Measurements from ENCODE around the gene ZNF236. TPM values are rescaled to one million over a fixed set of nuclear protein-coding genes. Genes with fewer than 3 reads are reported as not detected.

ZNF236 gene
- 3.2 and 9.5 TPM in 2 replicates for total RNA-seq

DNA sequence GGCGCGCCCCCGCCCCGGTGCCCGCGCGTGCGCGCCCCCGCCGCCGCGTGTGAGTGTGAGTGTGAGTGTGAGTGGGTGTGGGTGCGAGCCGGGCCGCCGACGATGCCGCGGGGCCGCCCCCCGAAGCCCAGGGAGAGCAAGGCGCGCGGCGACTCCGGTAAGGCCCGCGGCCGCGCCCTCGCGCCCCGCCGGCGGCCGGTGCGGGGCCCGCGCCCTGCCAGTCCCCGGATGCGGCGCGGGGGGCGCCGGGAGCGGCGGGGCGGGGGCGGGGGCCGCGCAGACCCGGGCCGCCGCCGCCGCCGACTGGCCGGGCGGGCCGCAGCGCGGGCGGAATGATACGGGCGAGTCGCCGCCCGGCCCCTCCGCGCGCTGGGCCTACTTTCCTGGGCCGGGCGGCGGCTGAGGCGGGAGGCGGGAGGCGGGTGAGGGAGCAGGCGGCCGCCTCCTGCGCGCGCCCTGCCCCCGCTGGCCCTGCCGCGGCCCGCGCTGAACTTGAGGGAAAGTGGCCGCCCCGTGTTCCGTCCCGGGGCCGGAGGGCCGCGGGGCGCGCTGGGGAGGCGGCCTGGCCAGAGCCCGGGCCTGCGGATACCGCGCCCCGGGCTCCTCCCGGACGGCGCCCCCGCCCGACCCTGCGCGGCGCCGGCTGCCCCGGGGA, at the start of gene ZNF236:
TSS of gene ZNF236 (plus strand) at position 52 of the 655 bp plus-strand sequence. CDS start at position 103, 51 bp downstream.

Data from bladder microvascular endothelial cell (primary cell).